ENCODE results near the gene HAPLN2.

HAPLN2 gene

DNA sequence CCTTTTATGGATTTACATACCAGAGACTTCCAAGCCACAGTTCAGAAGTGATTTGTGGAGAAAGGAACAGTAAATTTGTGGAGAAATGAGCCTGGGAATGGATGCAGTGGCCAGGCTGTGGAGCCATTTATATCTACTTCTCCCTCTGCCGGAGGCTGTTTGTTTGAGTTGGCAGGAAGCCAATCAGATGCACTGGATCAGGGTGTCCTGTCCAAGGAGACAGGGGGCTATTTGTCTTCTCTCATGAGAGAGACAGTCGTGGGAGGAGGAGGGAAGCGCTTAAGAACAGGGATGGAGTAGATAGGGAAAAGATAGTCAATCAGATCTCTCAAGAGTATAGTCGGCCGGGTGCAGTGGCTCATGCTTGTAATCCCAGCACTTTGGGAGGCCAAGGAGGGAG is 2.8 kb upstream of the HAPLN2 start:
- no peak for DNase-seq (ENCODE audit: low spot score)
- Histone ChIP-seq H3K36me3 (ENCODE audit: low read depth) (no peaks in the 10 kb centered on the region), H3K27ac (ENCODE audit: poor library complexity, severe bottlenecking) (no peak overlapping the region), H3K4me1 (ENCODE audit: insufficient read depth, poor library complexity, severe bottlenecking) (no peaks in the 10 kb centered on the region), H3K27me3 (ENCODE audit: insufficient read depth, poor library complexity, severe bottlenecking) (peaks cover 32% of the 10 kb centered on the region), H3K9me3 (ENCODE audit: severe bottlenecking) (no peaks in the 10 kb centered on the region), H3K4me3 (ENCODE audit: severe bottlenecking) (no peak overlapping the region)
- ATAC-seq (ENCODE audit: low read depth), result no peak
- no peak for TF ChIP-seq CTCF (IDR thresholded peaks at IDR 0.05; ENCODE audit: poor library complexity, severe bottlenecking)

GRCh38 chr1:156619582-156619955 is 354 bp downstream of the HAPLN2 start:
- Histone ChIP-seq H3K27ac (ENCODE audit: poor library complexity, severe bottlenecking) (no peak overlapping the region), H3K9me3 (ENCODE audit: severe bottlenecking) (no peaks in the 10 kb centered on the region), H3K4me3 (ENCODE audit: severe bottlenecking) (no peak overlapping the region), H3K27me3 (ENCODE audit: insufficient read depth, poor library complexity, severe bottlenecking) (peaks cover 43% of the 10 kb centered on the region), H3K4me1 (ENCODE audit: insufficient read depth, poor library complexity, severe bottlenecking) (no peaks in the 10 kb centered on the region), H3K36me3 (ENCODE audit: low read depth) (no peaks in the 10 kb centered on the region)
- DNase-seq (ENCODE audit: low spot score) (no peak), ATAC-seq (ENCODE audit: low read depth) (no peak)
- no peak for TF ChIP-seq CTCF (IDR thresholded peaks at IDR 0.05; ENCODE audit: poor library complexity, severe bottlenecking)

- H3K36me3 ChIP-seq (ENCODE audit: low read depth), result no peaks in the 10 kb centered on the region
- no peaks in the 10 kb centered on the region for H3K4me1 ChIP-seq (ENCODE audit: insufficient read depth, poor library complexity, severe bottlenecking)
- H3K27me3 ChIP-seq (ENCODE audit: insufficient read depth, poor library complexity, severe bottlenecking), result peaks cover 63% of the 10 kb centered on the region
- no peak for DNase-seq (ENCODE audit: low spot score)
- H3K9me3 ChIP-seq (ENCODE audit: severe bottlenecking), result no peaks in the 10 kb centered on the region
- no peak overlapping the region for H3K4me3 ChIP-seq (ENCODE audit: severe bottlenecking)
- H3K27ac ChIP-seq (ENCODE audit: poor library complexity, severe bottlenecking), result no peak overlapping the region
- no peak for TF ChIP-seq CTCF (IDR thresholded peaks at IDR 0.05; ENCODE audit: poor library complexity, severe bottlenecking)
- ATAC-seq (ENCODE audit: low read depth), result no peak
Measured at GRCh38 chr1:156622581-156623297, 3.5 kb downstream of the HAPLN2 start.

GRCh38 chr1:156623946-156624813 is 5.0 kb downstream of the HAPLN2 start:
- no peaks in the 10 kb centered on the region for H3K36me3 ChIP-seq (ENCODE audit: low read depth)
- TF ChIP-seq CTCF (IDR thresholded peaks at IDR 0.05; ENCODE audit: poor library complexity, severe bottlenecking), result peak; percentile 36
- H3K27me3 ChIP-seq (ENCODE audit: insufficient read depth, poor library complexity, severe bottlenecking), result peaks cover 63% of the 10 kb centered on the region
- DNase-seq (ENCODE audit: low spot score) (no peak), ATAC-seq (ENCODE audit: low read depth) (peak; percentile 74)
- H3K4me3 ChIP-seq (ENCODE audit: severe bottlenecking), result peak overlapping the region; percentile 20
- no peak overlapping the region for H3K27ac ChIP-seq (ENCODE audit: poor library complexity, severe bottlenecking)
- no peaks in the 10 kb centered on the region for H3K9me3 ChIP-seq (ENCODE audit: severe bottlenecking)
- no peaks in the 10 kb centered on the region for H3K4me1 ChIP-seq (ENCODE audit: insufficient read depth, poor library complexity, severe bottlenecking)
